ENCODE measurements around the gene SIGLECL1. TPM values are rescaled to one million over a fixed set of nuclear protein-coding genes. Genes with fewer than 3 reads are reported as not detected.
"Not testable (repeated sequence)": the region's sequence is repeated elsewhere in the genome, so short reads cannot be mapped to it uniquely, and the experiment has no call there.

SIGLECL1 gene
- total RNA-seq, result not detected
- not detected for polyA plus RNA-seq

- peaks cover 7 to 40% (median 32%) of the 10 kb centered on the region in 4 donors for H3K4me1 Mint-ChIP-seq
- H3K9me3 ChIP-seq (ENCODE audit: control insufficient read depth in 2 of 2, low read length in 2 of 2), result no peaks in the 10 kb centered on the region
- no peaks in the 10 kb centered on the region for H3K36me3 ChIP-seq (ENCODE audit: control insufficient read depth, insufficient read depth, low read length)
- H3K4me3 ChIP-seq (ENCODE audit: low read depth, low read length), result no peak within 1 kb of the TSS
- no peaks in the 10 kb centered on the region for H3K27me3 Mint-ChIP-seq
- peak within 1 kb of the TSS; percentile 68 to 94 (median 93) for H3K27ac Mint-ChIP-seq
- H3K4me3 Mint-ChIP-seq, result no peak within 1 kb of the TSS
- no peaks in the 10 kb centered on the region for H3K27me3 ChIP-seq (ENCODE audit: control insufficient read depth, insufficient read depth, low read length)
- no peak within 1 kb of the TSS for H3K27ac ChIP-seq (ENCODE audit: insufficient read depth, low read length, poor library complexity, severe bottlenecking)
- no peaks in the 10 kb centered on the region for H3K36me3 Mint-ChIP-seq
- no peak for DNase-seq
- peaks cover 0 to 1% (median 0%) of the 10 kb centered on the region in 7 donors for H3K9me3 Mint-ChIP-seq
- ATAC-seq (ENCODE audit: low read depth in 2 of 2), result no peak
- H3K4me1 ChIP-seq (ENCODE audit: control insufficient read depth, insufficient read depth, low read length, poor library complexity, severe bottlenecking), result peaks cover 20% of the 10 kb centered on the region
Observed at GRCh38 chr19:51250786-51251467, at the start of gene SIGLECL1. SIGLECL1 (plus strand) TSS chr19:51251080; CDS start chr19:51264073, 12,993 bp downstream.

DNA sequence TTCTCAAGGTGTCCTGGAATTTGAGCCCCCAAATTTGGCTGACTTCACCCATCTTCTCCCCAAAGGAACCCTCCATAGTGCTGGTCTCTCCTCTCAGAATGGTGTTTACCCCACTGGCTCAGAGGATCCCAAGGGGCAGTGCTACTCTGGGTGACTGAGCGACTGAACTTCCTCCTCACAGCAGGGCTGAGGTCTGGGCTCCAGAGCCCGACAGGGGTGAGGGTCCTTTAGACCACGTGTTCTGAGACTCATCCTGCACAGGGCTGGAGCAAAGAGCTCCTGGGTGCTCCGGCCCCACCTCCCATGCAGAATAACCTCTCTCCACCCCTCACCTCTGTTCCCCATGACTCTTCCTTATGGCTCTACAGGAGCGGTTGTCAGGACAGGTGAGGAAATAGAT is 49.2 kb upstream of the SIGLECL1 start:
- no peak overlapping the region for H3K27ac Mint-ChIP-seq
- Histone ChIP-seq H3K27me3 (ENCODE audit: control insufficient read depth, insufficient read depth, low read length) (peaks cover 3% of the 10 kb centered on the region), H3K4me3 (ENCODE audit: low read depth, low read length) (no peak overlapping the region), H3K36me3 (ENCODE audit: control insufficient read depth, insufficient read depth, low read length) (no peaks in the 10 kb centered on the region), H3K4me1 (ENCODE audit: control insufficient read depth, insufficient read depth, low read length, poor library complexity, severe bottlenecking) (no peaks in the 10 kb centered on the region), H3K9me3 (ENCODE audit: control insufficient read depth in 2 of 2, low read length in 2 of 2) (no peaks in the 10 kb centered on the region), H3K27ac (ENCODE audit: insufficient read depth, low read length, poor library complexity, severe bottlenecking) (no peak overlapping the region)
- H3K9me3 Mint-ChIP-seq, result peaks cover 0 to 5% (median 0%) of the 10 kb centered on the region in 7 donors
- DNase-seq, result no peak
- H3K4me1 Mint-ChIP-seq, result no peaks in the 10 kb centered on the region
- peaks cover 8% of the 10 kb centered on the region for H3K27me3 Mint-ChIP-seq
- ATAC-seq (ENCODE audit: low read depth in 2 of 2), result no peak
- H3K36me3 Mint-ChIP-seq, result no peaks in the 10 kb centered on the region
- H3K4me3 Mint-ChIP-seq, result no peak overlapping the region

DNA sequence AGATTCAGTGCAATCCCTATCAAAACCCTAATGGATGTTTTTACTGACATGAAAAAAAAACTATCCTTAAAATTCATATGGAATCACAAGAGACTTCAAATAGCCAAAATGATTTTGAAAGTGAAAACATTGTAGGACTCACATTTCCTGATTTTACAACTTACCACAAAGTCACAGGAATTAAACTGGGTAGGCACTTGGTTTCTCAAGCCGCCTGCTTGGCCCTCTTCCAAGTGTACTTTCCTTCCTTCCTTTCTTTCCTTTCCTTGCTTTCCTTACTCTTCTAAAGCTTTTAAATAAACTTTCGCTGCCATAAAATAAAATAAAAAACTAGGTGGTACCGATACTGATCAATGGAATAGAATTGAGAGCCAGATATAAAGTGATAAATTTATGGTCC is 47.0 kb upstream of the SIGLECL1 start:
- Mint-ChIP-seq H3K4me3 (no peak overlapping the region), H3K4me1 (no peaks in the 10 kb centered on the region), H3K27ac (no peak overlapping the region), H3K27me3 (peaks cover 6% of the 10 kb centered on the region), H3K36me3 (no peaks in the 10 kb centered on the region), H3K9me3 (peaks cover 0 to 5% (median 0%) of the 10 kb centered on the region in 7 donors)
- Histone ChIP-seq H3K36me3 (ENCODE audit: control insufficient read depth, insufficient read depth, low read length) (no peaks in the 10 kb centered on the region), H3K27ac (ENCODE audit: insufficient read depth, low read length, poor library complexity, severe bottlenecking) (no peak overlapping the region), H3K9me3 (ENCODE audit: control insufficient read depth in 2 of 2, low read length in 2 of 2) (no peaks in the 10 kb centered on the region), H3K4me3 (ENCODE audit: low read depth, low read length) (no peak overlapping the region), H3K27me3 (ENCODE audit: control insufficient read depth, insufficient read depth, low read length) (peaks cover 3% of the 10 kb centered on the region), H3K4me1 (ENCODE audit: control insufficient read depth, insufficient read depth, low read length, poor library complexity, severe bottlenecking) (no peaks in the 10 kb centered on the region)
- no peak for ATAC-seq (ENCODE audit: low read depth in 2 of 2)
- DNase-seq, result no peak

DNA sequence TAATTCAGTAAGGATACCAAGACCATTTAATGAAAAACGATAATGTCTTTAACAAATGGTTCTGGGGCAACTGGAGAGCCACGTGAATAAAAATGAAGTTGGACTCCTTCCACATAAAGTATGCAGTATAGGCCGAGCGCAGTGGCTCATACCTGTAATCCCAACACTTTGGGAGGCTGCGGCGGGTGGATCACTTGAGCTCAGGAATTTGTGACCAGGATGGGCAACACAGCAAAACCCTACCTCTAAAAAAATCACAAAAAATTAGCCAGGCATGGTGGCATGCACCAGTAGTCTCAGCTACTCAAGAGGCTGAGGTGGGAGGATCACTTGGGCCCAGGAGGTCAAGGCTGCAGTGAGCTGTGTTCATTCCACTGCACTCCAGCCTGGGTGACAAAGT is 46.6 kb upstream of the SIGLECL1 start:
- Histone ChIP-seq H3K9me3 (ENCODE audit: control insufficient read depth in 2 of 2, low read length in 2 of 2) (no peaks in the 10 kb centered on the region), H3K36me3 (ENCODE audit: control insufficient read depth, insufficient read depth, low read length) (no peaks in the 10 kb centered on the region), H3K27ac (ENCODE audit: insufficient read depth, low read length, poor library complexity, severe bottlenecking) (no peak overlapping the region), H3K27me3 (ENCODE audit: control insufficient read depth, insufficient read depth, low read length) (peaks cover 3% of the 10 kb centered on the region), H3K4me3 (ENCODE audit: low read depth, low read length) (no peak overlapping the region), H3K4me1 (ENCODE audit: control insufficient read depth, insufficient read depth, low read length, poor library complexity, severe bottlenecking) (no peaks in the 10 kb centered on the region)
- no peak for DNase-seq
- no peaks in the 10 kb centered on the region for H3K4me1 Mint-ChIP-seq
- no peak for ATAC-seq (ENCODE audit: low read depth in 2 of 2)
- peaks cover 6% of the 10 kb centered on the region for H3K27me3 Mint-ChIP-seq
- no peak overlapping the region for H3K4me3 Mint-ChIP-seq
- no peaks in the 10 kb centered on the region for H3K36me3 Mint-ChIP-seq
- peaks cover 0 to 5% (median 0%) of the 10 kb centered on the region in 7 donors for H3K9me3 Mint-ChIP-seq
- H3K27ac Mint-ChIP-seq, result no peak overlapping the region

GRCh38 chr19:51207747-51208146 is 43.1 kb upstream of the SIGLECL1 start:
- no peak overlapping the region for H3K4me3 ChIP-seq (ENCODE audit: low read depth, low read length)
- Mint-ChIP-seq H3K27ac (no peak overlapping the region), H3K27me3 (peaks cover 10% of the 10 kb centered on the region), H3K36me3 (no peaks in the 10 kb centered on the region), H3K4me3 (no peak overlapping the region), H3K4me1 (peaks cover 0 to 4% (median 2%) of the 10 kb centered on the region in 4 donors), H3K9me3 (no peaks in the 10 kb centered on the region)
- H3K27ac ChIP-seq (ENCODE audit: insufficient read depth, low read length, poor library complexity, severe bottlenecking), result no peak overlapping the region
- no peaks in the 10 kb centered on the region for H3K36me3 ChIP-seq (ENCODE audit: control insufficient read depth, insufficient read depth, low read length)
- no peaks in the 10 kb centered on the region for H3K4me1 ChIP-seq (ENCODE audit: control insufficient read depth, insufficient read depth, low read length, poor library complexity, severe bottlenecking)
- DNase-seq (no peak), ATAC-seq (ENCODE audit: low read depth in 2 of 2) (no peak)
- H3K27me3 ChIP-seq (ENCODE audit: control insufficient read depth, insufficient read depth, low read length), result no peaks in the 10 kb centered on the region
- H3K9me3 ChIP-seq (ENCODE audit: control insufficient read depth in 2 of 2, low read length in 2 of 2), result no peaks in the 10 kb centered on the region

- DNase-seq (no peak), ATAC-seq (ENCODE audit: low read depth in 2 of 2) (no peak)
- H3K27me3 ChIP-seq (ENCODE audit: control insufficient read depth, insufficient read depth, low read length), result no peaks in the 10 kb centered on the region
- no peak overlapping the region for H3K27ac Mint-ChIP-seq
- H3K4me3 ChIP-seq (ENCODE audit: low read depth, low read length), result no peak overlapping the region
- H3K9me3 Mint-ChIP-seq, result no peaks in the 10 kb centered on the region
- H3K4me1 Mint-ChIP-seq, result peaks cover 0 to 4% (median 2%) of the 10 kb centered on the region in 4 donors
- H3K27me3 Mint-ChIP-seq, result peaks cover 10% of the 10 kb centered on the region
- H3K4me1 ChIP-seq (ENCODE audit: control insufficient read depth, insufficient read depth, low read length, poor library complexity, severe bottlenecking), result no peaks in the 10 kb centered on the region
- no peaks in the 10 kb centered on the region for H3K36me3 ChIP-seq (ENCODE audit: control insufficient read depth, insufficient read depth, low read length)
- H3K27ac ChIP-seq (ENCODE audit: insufficient read depth, low read length, poor library complexity, severe bottlenecking), result no peak overlapping the region
- no peaks in the 10 kb centered on the region for H3K9me3 ChIP-seq (ENCODE audit: control insufficient read depth in 2 of 2, low read length in 2 of 2)
- H3K4me3 Mint-ChIP-seq, result no peak overlapping the region
- no peaks in the 10 kb centered on the region for H3K36me3 Mint-ChIP-seq
Observed at GRCh38 chr19:51210191-51210784, 40.6 kb upstream of the SIGLECL1 start.

GRCh38 chr19:51210874-51211361 is 40.0 kb upstream of the SIGLECL1 start:
- H3K9me3 Mint-ChIP-seq; H3K27me3 Mint-ChIP-seq; H3K9me3 ChIP-seq (ENCODE audit: control insufficient read depth in 2 of 2, low read length in 2 of 2); H3K4me1 ChIP-seq (ENCODE audit: control insufficient read depth, insufficient read depth, low read length, poor library complexity, severe bottlenecking); H3K4me1 Mint-ChIP-seq; H3K27me3 ChIP-seq (ENCODE audit: control insufficient read depth, insufficient read depth, low read length); H3K27ac ChIP-seq (ENCODE audit: insufficient read depth, low read length, poor library complexity, severe bottlenecking); ATAC-seq (ENCODE audit: low read depth in 2 of 2); H3K4me3 Mint-ChIP-seq; H3K27ac Mint-ChIP-seq; H3K36me3 Mint-ChIP-seq; H3K4me3 ChIP-seq (ENCODE audit: low read depth, low read length); H3K36me3 ChIP-seq (ENCODE audit: control insufficient read depth, insufficient read depth, low read length): not testable (repeated sequence)
- DNase-seq, result peak in 1 of 3 donors; percentile 37

DNA sequence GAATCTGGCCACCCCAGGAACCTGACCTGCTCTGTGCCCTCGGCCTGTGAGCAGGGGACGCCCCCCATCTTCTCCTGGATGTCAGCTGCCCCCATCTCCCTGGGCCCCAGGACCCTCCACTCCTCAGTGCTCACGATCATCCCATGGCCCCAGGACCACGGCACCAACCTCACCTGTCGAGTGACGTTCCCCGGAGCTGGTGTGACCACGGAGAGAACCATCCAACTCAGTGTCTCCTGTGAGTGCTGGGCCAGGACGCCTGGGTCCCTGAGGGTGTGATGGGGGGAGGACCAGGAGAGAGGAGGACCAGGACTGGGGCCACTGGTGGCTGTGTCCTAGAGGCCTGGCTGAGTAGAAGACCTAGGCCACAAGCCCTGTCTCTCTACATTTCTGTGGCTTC is 39.0 kb upstream of the SIGLECL1 start:
- Mint-ChIP-seq H3K4me3 (no peak overlapping the region), H3K27ac (no peak overlapping the region), H3K27me3 (peaks cover 7% of the 10 kb centered on the region), H3K4me1 (peaks cover 0 to 4% (median 2%) of the 10 kb centered on the region in 4 donors), H3K36me3 (no peaks in the 10 kb centered on the region), H3K9me3 (no peaks in the 10 kb centered on the region)
- no peak overlapping the region for H3K27ac ChIP-seq (ENCODE audit: insufficient read depth, low read length, poor library complexity, severe bottlenecking)
- no peaks in the 10 kb centered on the region for H3K9me3 ChIP-seq (ENCODE audit: control insufficient read depth in 2 of 2, low read length in 2 of 2)
- no peaks in the 10 kb centered on the region for H3K4me1 ChIP-seq (ENCODE audit: control insufficient read depth, insufficient read depth, low read length, poor library complexity, severe bottlenecking)
- no peak for ATAC-seq (ENCODE audit: low read depth in 2 of 2)
- no peak overlapping the region for H3K4me3 ChIP-seq (ENCODE audit: low read depth, low read length)
- H3K27me3 ChIP-seq (ENCODE audit: control insufficient read depth, insufficient read depth, low read length), result no peaks in the 10 kb centered on the region
- no peak for DNase-seq
- no peaks in the 10 kb centered on the region for H3K36me3 ChIP-seq (ENCODE audit: control insufficient read depth, insufficient read depth, low read length)
